Activated CD8-positive, alpha-beta memory T cell treated with anti-CD3 and anti-CD28 coated beads, Interleukin-2, amount 10 ng/mL, durations not matched to agents 7 days and 5 days (primary cell): ENCODE results near the gene NEMP2. TPM values are rescaled to one million over a fixed set of nuclear protein-coding genes. Genes with fewer than 3 reads are reported as not detected.

Experiments used
- ATAC-seq: fragments of 150-1000 bp; cut with Tn5 transposase; one replicate; pipeline ENCODE4 v1.10.0; 2021; ENCODE audit warnings: moderate library complexity
- CTCF ChIA-PET: fragments of 350-600 bp; sonication (Branson Sonifier 250); formaldehyde crosslinking; loops from one replicate; lab custom pipeline; 2021; ENCODE audit warnings: antibody characterized with exemption; lab: Charles Lee
- DNase-seq: peaks from one replicate; pipeline ENCODE4 v3.0.0-alpha.2; 2020
- H3K27ac Mint-ChIP-seq: one replicate; pipeline ENCODE4 v1.8.0; 2021; ENCODE audit warnings: mild to moderate bottlenecking, mixed read lengths
- H3K27me3 Mint-ChIP-seq: one replicate; pipeline ENCODE4 v1.8.0; 2021; ENCODE audit warnings: mixed read lengths
- H3K36me3 Mint-ChIP-seq: one replicate; pipeline ENCODE4 v1.8.0; 2021; ENCODE audit warnings: mild to moderate bottlenecking, mixed read lengths
- H3K4me1 Mint-ChIP-seq: one replicate; pipeline ENCODE4 v1.8.0; 2021; ENCODE audit warnings: mixed read lengths
- H3K4me3 Mint-ChIP-seq: one replicate; pipeline ENCODE4 v1.8.0; 2021; ENCODE audit warnings: mild to moderate bottlenecking, moderate library complexity, mixed read lengths
- H3K9me3 Mint-ChIP-seq: one replicate; pipeline ENCODE4 v1.8.0; 2022; ENCODE audit warnings: low read depth, mixed read lengths
- total RNA-seq, 2 experiments: library from RNA; stranded (reverse); gene quantifications; one replicate each; pipeline ENCODE4 v1.2.3, GENCODE V29; 2021

NEMP2 gene
- total RNA-seq, 2 experiments from 2014 or later: 12.9 to 17.4 TPM

- H3K27me3 Mint-ChIP-seq: no peaks in the 10 kb centered on the region
- peaks cover 13% of the 10 kb centered on the region for H3K9me3 Mint-ChIP-seq
- H3K4me3 Mint-ChIP-seq: no peak overlapping the region
- no peak overlapping the region for H3K27ac Mint-ChIP-seq
- CTCF ChIA-PET: no interaction called here
- no peak for DNase-seq
- peaks cover 3% of the 10 kb centered on the region for H3K4me1 Mint-ChIP-seq
- H3K36me3 Mint-ChIP-seq: peaks cover 26% of the 10 kb centered on the region
- no peak for ATAC-seq
Measured at GRCh38 chr2:190546734-190547133, 12.2 kb upstream of the NEMP2 start.

- Mint-ChIP-seq H3K9me3 (peaks cover 20% of the 10 kb centered on the region), H3K4me3 (no peak overlapping the region), H3K4me1 (no peaks in the 10 kb centered on the region), H3K27me3 (no peaks in the 10 kb centered on the region), H3K36me3 (peaks cover 35% of the 10 kb centered on the region), H3K27ac (no peak overlapping the region)
- DNase-seq (no peak), ATAC-seq (no peak)
- CTCF ChIA-PET: no interaction called here
Measured at GRCh38 chr2:190545555-190546385, 11.2 kb upstream of the NEMP2 start.

GRCh38 chr2:190545093-190545492 is 10.6 kb upstream of the NEMP2 start:
- DNase-seq (no peak), ATAC-seq (no peak)
- CTCF ChIA-PET: interaction anchor here (2.1 kb wide), 1 partner anchor 17 kb away, joined by 7 read pairs; no protein-coding TSS in a partner anchor
- Mint-ChIP-seq H3K27me3 (no peaks in the 10 kb centered on the region), H3K4me3 (no peak overlapping the region), H3K4me1 (no peaks in the 10 kb centered on the region), H3K27ac (no peak overlapping the region), H3K36me3 (peaks cover 39% of the 10 kb centered on the region), H3K9me3 (peaks cover 26% of the 10 kb centered on the region)

DNA sequence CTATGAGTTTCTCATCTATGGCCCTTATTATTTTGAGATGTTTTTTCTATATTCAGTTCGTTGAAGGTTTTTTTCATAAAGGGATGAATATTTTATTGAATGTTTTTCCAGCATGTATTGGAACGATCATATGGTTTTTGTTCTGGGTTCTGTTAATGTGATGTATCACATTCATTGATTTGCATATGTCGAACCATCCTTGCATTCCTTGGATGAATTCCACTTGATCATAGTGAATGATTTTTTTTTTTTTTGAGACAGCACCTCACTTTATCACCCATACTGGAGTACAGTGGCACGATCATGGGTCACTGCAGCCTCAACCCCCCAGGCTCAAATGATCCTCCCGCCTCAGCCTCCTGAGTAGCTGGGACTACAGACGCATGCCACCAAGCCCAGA is 5.5 kb upstream of the NEMP2 start:
- Mint-ChIP-seq H3K4me1 (peaks cover 14% of the 10 kb centered on the region), H3K27ac (no peak overlapping the region)
- CTCF ChIA-PET: no interaction called here

GRCh38 chr2:190538201-190538600 is 3.7 kb upstream of the NEMP2 start:
- ATAC-seq (no peak), DNase-seq (no peak)
- peaks cover 50% of the 10 kb centered on the region for H3K9me3 Mint-ChIP-seq
- peaks cover 21% of the 10 kb centered on the region for H3K4me1 Mint-ChIP-seq
- no peaks in the 10 kb centered on the region for H3K27me3 Mint-ChIP-seq
- no peak overlapping the region for H3K4me3 Mint-ChIP-seq
- CTCF ChIA-PET: no interaction called here
- no peak overlapping the region for H3K27ac Mint-ChIP-seq
- H3K36me3 Mint-ChIP-seq: peaks cover 70% of the 10 kb centered on the region

More for the DNA sequence above, 5.5 kb upstream of the NEMP2 start:
- Mint-ChIP-seq H3K27me3 (no peaks in the 10 kb centered on the region), H3K4me3 (no peak overlapping the region), H3K9me3 (peaks cover 50% of the 10 kb centered on the region), H3K36me3 (peaks cover 73% of the 10 kb centered on the region)
- DNase-seq (no peak), ATAC-seq (no peak)

- H3K4me3 Mint-ChIP-seq: no peak overlapping the region
- H3K4me1 Mint-ChIP-seq: peaks cover 25% of the 10 kb centered on the region
- no peak overlapping the region for H3K27ac Mint-ChIP-seq
- peaks cover 47% of the 10 kb centered on the region for H3K9me3 Mint-ChIP-seq
- DNase-seq (no peak), ATAC-seq (no peak)
- CTCF ChIA-PET: no interaction called here
- no peaks in the 10 kb centered on the region for H3K27me3 Mint-ChIP-seq
- peaks cover 66% of the 10 kb centered on the region for H3K36me3 Mint-ChIP-seq
Measured at GRCh38 chr2:190537765-190538164, 3.2 kb upstream of the NEMP2 start.

DNA sequence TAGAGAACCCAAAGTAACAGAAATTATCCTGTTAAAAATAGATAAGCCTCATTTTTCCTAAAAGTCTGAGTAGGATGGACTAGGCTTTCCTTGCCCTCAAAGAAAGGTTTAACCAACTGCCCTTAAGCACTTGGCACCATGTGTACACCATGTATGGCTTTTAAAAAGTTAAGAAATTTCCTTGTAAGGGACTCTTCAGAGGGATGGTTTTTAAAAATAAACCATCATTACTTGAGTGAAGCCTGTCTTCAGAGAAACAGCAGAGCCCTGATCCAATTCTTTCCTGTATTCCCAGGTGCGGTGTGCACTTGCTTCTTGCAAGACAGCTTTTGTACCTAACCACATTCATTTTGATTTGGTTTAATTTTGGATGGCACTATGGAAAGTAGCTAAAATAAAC is 1.1 kb upstream of the NEMP2 start:
- ATAC-seq: no peak
- H3K27ac Mint-ChIP-seq: peak overlapping the region; percentile 71
- H3K36me3 Mint-ChIP-seq: peaks cover 45% of the 10 kb centered on the region
- peak overlapping the region; percentile 89 for H3K4me3 Mint-ChIP-seq
- peaks cover 29% of the 10 kb centered on the region for H3K9me3 Mint-ChIP-seq
- H3K27me3 Mint-ChIP-seq: no peaks in the 10 kb centered on the region
- peaks cover 42% of the 10 kb centered on the region for H3K4me1 Mint-ChIP-seq
- CTCF ChIA-PET: interaction anchor here (0.6 to 1.0 kb wide), 2 partner anchors 150 to 754 kb away, joined by 3 read pairs; no protein-coding TSS in a partner anchor
- DNase-seq: no peak

DNA sequence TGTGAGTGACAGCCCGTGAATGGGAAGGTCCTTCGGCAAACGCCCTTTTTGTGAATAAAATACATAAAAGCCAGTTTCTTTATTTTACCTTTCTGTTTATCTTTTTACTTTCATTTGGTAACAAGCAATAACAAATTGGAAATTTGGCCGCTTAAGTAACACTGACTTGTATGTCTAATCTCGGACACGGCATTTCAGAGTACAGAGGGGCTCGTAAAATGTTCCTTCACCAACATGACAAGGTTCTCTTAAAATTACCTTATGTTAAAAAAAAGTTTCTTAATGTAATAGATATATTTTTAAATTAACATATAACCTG is 558 bp upstream of the NEMP2 start:
- CTCF ChIA-PET: no interaction called here
- ATAC-seq (no peak), DNase-seq (no peak)
- peak overlapping the region; percentile 89 for H3K4me3 Mint-ChIP-seq
- H3K27ac Mint-ChIP-seq: peak overlapping the region; percentile 97
- peaks cover 24% of the 10 kb centered on the region for H3K9me3 Mint-ChIP-seq
- H3K27me3 Mint-ChIP-seq: no peaks in the 10 kb centered on the region
- peaks cover 40% of the 10 kb centered on the region for H3K36me3 Mint-ChIP-seq
- H3K4me1 Mint-ChIP-seq: peaks cover 47% of the 10 kb centered on the region

- CTCF ChIA-PET: interaction anchor here (0.9 to 1.4 kb wide), 6 partner anchors 14 to 146 kb away, joined by 3 to 4 read pairs (median 3); no protein-coding TSS in a partner anchor
- Mint-ChIP-seq H3K9me3 (peaks cover 15% of the 10 kb centered on the region), H3K4me3 (peak overlapping the region; percentile 89), H3K27ac (peak overlapping the region; percentile 99), H3K36me3 (peaks cover 34% of the 10 kb centered on the region), H3K4me1 (peaks cover 57% of the 10 kb centered on the region), H3K27me3 (no peaks in the 10 kb centered on the region)
- ATAC-seq: peak; percentile 36
- peak; percentile 82 for DNase-seq
Measured at GRCh38 chr2:190533968-190534309, 583 bp downstream of the NEMP2 start.

DNA sequence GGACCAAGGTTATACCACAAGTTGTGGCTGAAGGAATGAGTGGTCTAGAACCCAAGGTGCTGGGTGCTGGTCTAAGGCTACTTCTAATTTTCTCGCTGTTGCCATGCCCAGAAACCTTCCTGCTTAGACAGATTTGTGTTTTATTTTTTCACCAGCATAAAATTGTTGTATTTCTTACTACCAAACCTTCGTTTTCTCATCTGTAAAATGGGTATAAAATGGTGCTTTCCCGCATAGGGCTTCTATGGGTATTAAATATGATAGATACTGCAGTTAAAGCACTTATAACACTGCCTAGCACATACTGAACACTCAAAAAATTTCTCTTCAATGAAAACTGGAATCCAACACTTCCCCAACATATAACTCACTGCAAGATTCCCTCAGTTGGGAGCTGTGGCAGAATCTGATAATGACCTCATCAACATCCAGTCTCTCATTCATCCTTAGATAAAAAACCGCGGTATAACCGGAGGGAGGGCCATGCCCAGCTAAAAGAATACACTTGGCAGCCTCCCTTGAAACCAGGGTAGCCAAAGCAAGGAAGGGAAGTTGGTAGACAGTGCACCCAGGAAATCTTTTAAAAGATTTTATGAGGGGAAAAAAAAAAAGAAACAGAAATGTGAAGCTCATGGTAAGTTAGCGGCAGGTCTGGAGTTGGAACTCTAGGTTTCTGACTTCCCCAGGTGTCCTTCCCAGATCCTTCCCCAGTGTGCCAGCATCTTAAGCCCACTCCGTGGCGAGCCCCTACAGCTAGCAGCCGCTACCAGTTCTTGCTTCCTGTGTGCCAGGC is 1.2 kb downstream of the NEMP2 start:
- H3K27ac Mint-ChIP-seq: peak overlapping the region; percentile 99
- CTCF ChIA-PET: interaction anchor here (0.9 to 1.4 kb wide), 6 partner anchors 13 to 147 kb away, joined by 3 to 4 read pairs (median 3); no protein-coding TSS in a partner anchor
- H3K36me3 Mint-ChIP-seq: peaks cover 28% of the 10 kb centered on the region
- ATAC-seq (no peak), DNase-seq (no peak)
- H3K9me3 Mint-ChIP-seq: peaks cover 9% of the 10 kb centered on the region
- no peaks in the 10 kb centered on the region for H3K27me3 Mint-ChIP-seq
- peaks cover 59% of the 10 kb centered on the region for H3K4me1 Mint-ChIP-seq
- peak overlapping the region; percentile 89 for H3K4me3 Mint-ChIP-seq

- Mint-ChIP-seq H3K4me1 (peaks cover 59% of the 10 kb centered on the region), H3K36me3 (peaks cover 20% of the 10 kb centered on the region), H3K9me3 (peaks cover 9% of the 10 kb centered on the region)
Measured at GRCh38 chr2:190532581-190532980, 1.9 kb downstream of the NEMP2 start.

GRCh38 chr2:190530248-190530900 is 4.1 kb downstream of the NEMP2 start:
- no peak for DNase-seq
- ATAC-seq: no peak
- Mint-ChIP-seq H3K27me3 (no peaks in the 10 kb centered on the region), H3K4me1 (peaks cover 58% of the 10 kb centered on the region), H3K4me3 (no peak overlapping the region), H3K36me3 (peaks cover 2% of the 10 kb centered on the region), H3K9me3 (no peaks in the 10 kb centered on the region), H3K27ac (no peak overlapping the region)
- CTCF ChIA-PET: interaction anchor here (1.2 to 1.5 kb wide), 2 partner anchors 10 to 150 kb away, joined by 3 to 5 read pairs; no protein-coding TSS in a partner anchor

More at GRCh38 chr2:190532581-190532980, 1.9 kb downstream of the NEMP2 start:
- ATAC-seq: no peak
- Mint-ChIP-seq H3K4me3 (peak overlapping the region; percentile 89), H3K27ac (peak overlapping the region; percentile 99), H3K27me3 (no peaks in the 10 kb centered on the region)
- no peak for DNase-seq
- CTCF ChIA-PET: no interaction called here
